Measurements from ENCODE around the gene GRAPL.
"Not testable (repeated sequence)": the region's sequence is repeated elsewhere in the genome, so short reads cannot be mapped to it uniquely, and the experiment has no call there.

DNA sequence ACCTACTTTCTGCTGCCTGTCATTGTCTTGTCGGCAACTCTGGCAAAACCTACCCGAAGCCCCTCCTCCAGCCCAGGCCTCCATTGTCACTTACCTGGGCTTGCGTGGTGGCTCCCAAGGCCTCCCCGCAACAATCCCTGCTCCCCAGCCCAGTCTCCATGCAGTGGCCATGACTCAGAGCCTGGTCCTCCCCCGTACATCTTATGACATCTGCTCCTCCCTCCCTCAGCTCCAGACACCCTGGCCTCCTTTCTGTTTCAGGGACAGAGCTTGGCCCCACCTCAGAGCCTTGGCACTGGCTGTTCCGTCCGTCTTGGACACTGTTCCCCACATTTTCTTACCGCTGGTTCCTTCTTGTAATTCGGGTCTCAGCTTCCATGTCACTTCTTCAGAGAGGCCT is 2.1 kb downstream of the GRAPL start:
- not testable (repeated sequence) for TF ChIP-seq EZH2phosphoT487 (IDR thresholded peaks at IDR 0.05; ENCODE audit: borderline replicate concordance, low read depth, low read length)
- TF ChIP-seq, protein P1, sequence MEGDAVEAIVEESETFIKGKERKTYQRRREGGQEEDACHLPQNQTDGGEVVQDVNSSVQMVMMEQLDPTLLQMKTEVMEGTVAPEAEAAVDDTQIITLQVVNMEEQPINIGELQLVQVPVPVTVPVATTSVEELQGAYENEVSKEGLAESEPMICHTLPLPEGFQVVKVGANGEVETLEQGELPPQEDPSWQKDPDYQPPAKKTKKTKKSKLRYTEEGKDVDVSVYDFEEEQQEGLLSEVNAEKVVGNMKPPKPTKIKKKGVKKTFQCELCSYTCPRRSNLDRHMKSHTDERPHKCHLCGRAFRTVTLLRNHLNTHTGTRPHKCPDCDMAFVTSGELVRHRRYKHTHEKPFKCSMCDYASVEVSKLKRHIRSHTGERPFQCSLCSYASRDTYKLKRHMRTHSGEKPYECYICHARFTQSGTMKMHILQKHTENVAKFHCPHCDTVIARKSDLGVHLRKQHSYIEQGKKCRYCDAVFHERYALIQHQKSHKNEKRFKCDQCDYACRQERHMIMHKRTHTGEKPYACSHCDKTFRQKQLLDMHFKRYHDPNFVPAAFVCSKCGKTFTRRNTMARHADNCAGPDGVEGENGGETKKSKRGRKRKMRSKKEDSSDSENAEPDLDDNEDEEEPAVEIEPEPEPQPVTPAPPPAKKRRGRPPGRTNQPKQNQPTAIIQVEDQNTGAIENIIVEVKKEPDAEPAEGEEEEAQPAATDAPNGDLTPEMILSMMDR (conservative IDR thresholded peaks at IDR 0.05; ENCODE audit: low read length): not testable (repeated sequence)
